Astrocyte (in vitro differentiated cells and primary cell): ENCODE results near the gene ETV6.

Source experiments
- CTCF ChIP-seq: IDR thresholded peaks from 2 replicates; pipeline ENCODE4 v1.5.1; 2011; ENCODE audit warnings: low read depth, mild to moderate bottlenecking, inconsistent platforms, low read length, moderate library complexity; ENCODE audit not compliant: insufficient read depth
- EZH2 ChIP-seq: IDR thresholded peaks from 2 replicates; pipeline ENCODE4 v1.6.1; 2012; ENCODE audit warnings: mild to moderate bottlenecking, low read length, inconsistent platforms; ENCODE audit not compliant: insufficient read depth

DNA sequence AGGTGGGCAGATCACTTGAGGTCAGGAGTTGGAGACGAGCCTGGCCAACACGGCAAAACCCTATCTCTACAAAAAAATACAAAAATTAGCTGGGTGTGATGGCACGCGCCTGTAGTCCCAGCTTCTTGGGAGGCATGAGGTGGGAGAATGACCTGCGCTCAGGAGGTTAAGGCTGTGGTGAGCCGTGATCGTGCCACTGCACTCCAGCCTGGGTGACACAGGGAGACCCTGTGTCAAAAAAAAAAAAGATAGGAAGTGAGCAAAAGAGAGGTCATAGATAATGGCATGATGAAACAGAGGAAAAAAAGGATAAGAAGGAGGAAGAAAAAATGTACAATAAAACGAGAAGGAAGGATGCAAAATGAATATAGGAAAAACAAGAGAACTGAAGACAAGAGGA, 159.5 kb downstream of the ETV6 start:
- TF ChIP-seq CTCF (no peak), EZH2 (no peak)
